PC-9 (cell line): ENCODE results near the gene DISC1. TPM values are rescaled to one million over a fixed set of nuclear protein-coding genes. Genes with fewer than 3 reads are reported as not detected.

Source experiments
- BruUV-seq: library from RNA; stranded (reverse); fragments of 400-500 nt; replicated peaks from 2 replicates; lab custom pipeline; 2021; lab: Mats Ljungman, UMichigan
- CTCF ChIA-PET: fragments of 300-600 bp; sonication (Branson Sonifier 250); formaldehyde crosslinking; loops from one replicate; lab custom pipeline; 2022; ENCODE audit warnings: antibody characterized with exemption; lab: Charles Lee
- POLR2A ChIA-PET: fragments of 300-600 bp; sonication (Branson Sonifier 250); formaldehyde crosslinking; loops from one replicate; lab custom pipeline; 2022; ENCODE audit warnings: antibody characterized with exemption; ENCODE audit not compliant: unreplicated experiment; lab: Charles Lee
- DNase-seq, 2 experiments: peaks; one replicate each; pipeline versions ENCODE4 v3.0.0 to v3.0.0-alpha.2; 2015 to 2022; ENCODE audit warnings: mixed read lengths in 1 of 2
- H2AFZ ChIP-seq: fragments of 200-600 bp; sonication (generic); 2 replicates; pipeline ENCODE4 v1.8.1; 2017; ENCODE audit warnings: antibody characterized with exemption
- H3F3A ChIP-seq: fragments of 200-600 bp; sonication (generic); 2 replicates; pipeline ENCODE4 v1.8.1; 2017; ENCODE audit warnings: antibody characterized with exemption, mild to moderate bottlenecking, low read depth; ENCODE audit not compliant: insufficient read depth
- H3K27ac ChIP-seq: fragments of 200-600 bp; sonication (generic); 2 replicates; pipeline ENCODE4 v1.6.1; 2016; ENCODE audit warnings: mixed run types
- H3K27me3 ChIP-seq: fragments of 200-600 bp; sonication (generic); 2 replicates; pipeline ENCODE4 v1.6.1; 2016; ENCODE audit warnings: low read depth, mixed run types; ENCODE audit not compliant: insufficient read depth
- H3K36me3 ChIP-seq: fragments of 200-600 bp; sonication (generic); 2 replicates; pipeline ENCODE4 v1.6.1; 2016; ENCODE audit warnings: low read depth, mixed run types
- H3K4me1 ChIP-seq: fragments of 200-600 bp; sonication (generic); replicated peaks from 2 replicates; pipeline ENCODE4 v1.6.1; 2016; ENCODE audit warnings: mixed run types; ENCODE audit not compliant: insufficient read depth
- H3K4me2 ChIP-seq: fragments of 200-600 bp; sonication (generic); 2 replicates; pipeline ENCODE4 v1.6.1; 2017; ENCODE audit warnings: mixed run types
- H3K4me3 ChIP-seq: fragments of 200-600 bp; sonication (generic); 2 replicates; pipeline ENCODE4 v1.6.1; 2016; ENCODE audit warnings: mixed run types
- H3K79me2 ChIP-seq: fragments of 200-600 bp; sonication (generic); 2 replicates; pipeline ENCODE4 v1.6.1; 2017; ENCODE audit warnings: low read depth, mixed run types
- H3K9me2 ChIP-seq: fragments of 200-600 bp; sonication (generic); 2 replicates; pipeline ENCODE4 v1.8.1; 2017; ENCODE audit warnings: mild to moderate bottlenecking; ENCODE audit not compliant: insufficient read depth
- H3K9me3 ChIP-seq: fragments of 200-600 bp; sonication (generic); 2 replicates; pipeline ENCODE4 v1.8.1; 2016; ENCODE audit warnings: low read depth; ENCODE audit not compliant: insufficient read depth
- H4K20me1 ChIP-seq: fragments of 200-600 bp; sonication (generic); 2 replicates; pipeline ENCODE4 v1.8.1; 2017; ENCODE audit not compliant: insufficient read depth
- CTCF ChIP-seq: fragments of 200-600 bp; sonication (generic); conservative IDR thresholded peaks from 2 replicates; pipeline ENCODE4 v1.6.1; 2017; ENCODE audit warnings: mixed run types, antibody characterized with exemption, mild to moderate bottlenecking, moderate library complexity
- EZH2 ChIP-seq: fragments of 200-600 bp; sonication (generic); IDR thresholded peaks from 2 replicates; pipeline ENCODE4 v1.8.0; 2017; ENCODE audit warnings: antibody characterized with exemption, low read depth
- intact Hi-C: fragments of 100-400 bp; cut with micrococcal nuclease; formaldehyde crosslinking; loops from one replicate; pipeline ENCODE4 v1.10.0; 2022; ENCODE audit not compliant: unreplicated experiment
- total RNA-seq: library from RNA; stranded (reverse); gene quantifications from 2 replicates; pipeline ENCODE4 v1.2.3, GENCODE V29; 2021

Gene DISC1
- total RNA-seq, 1 experiment from 2014 or later = 7.4 TPM

GRCh38 chr1:231810415-231810814, 183.8 kb downstream of the DISC1 start:
- TF ChIP-seq CTCF (no peak), EZH2 (no peak)
- intact Hi-C loops = no loop called here

GRCh38 chr1:231814021-231814420, 187.4 kb downstream of the DISC1 start:
- Histone ChIP-seq H3K4me1 (no peaks in the 10 kb centered on the region), H3K4me2 (no peak overlapping the region), H3K27ac (no peak overlapping the region), H3F3A (no peaks in the 10 kb centered on the region), H3K27me3 (no peaks in the 10 kb centered on the region), H3K9me2 (peaks cover 3% of the 10 kb centered on the region; the same call in 1 of the 2 replicates), H3K79me2 (no peaks in the 10 kb centered on the region), H2AFZ (no peak overlapping the region), H3K9me3 (no peaks in the 10 kb centered on the region), H3K4me3 (no peak overlapping the region), H4K20me1 (no peaks in the 10 kb centered on the region), H3K36me3 (no peaks in the 10 kb centered on the region; the same call in 1 of the 2 replicates)
- TF ChIP-seq EZH2 (no peak), CTCF (no peak)
- ChIA-PET CTCF (no interaction called here), POLR2A (no interaction called here)
- intact Hi-C loops = no loop called here
- no peak for DNase-seq
- no TSS peak for BruUV-seq

More at GRCh38 chr1:231810415-231810814, 183.8 kb downstream of the DISC1 start:
- ChIA-PET CTCF (no interaction called here), POLR2A (no interaction called here)
- Histone ChIP-seq H3K27me3 (no peaks in the 10 kb centered on the region), H3K36me3 (no peaks in the 10 kb centered on the region; the same call in 1 of the 2 replicates), H4K20me1 (no peaks in the 10 kb centered on the region), H2AFZ (no peak overlapping the region), H3K9me3 (no peaks in the 10 kb centered on the region), H3F3A (no peaks in the 10 kb centered on the region), H3K4me1 (no peaks in the 10 kb centered on the region), H3K79me2 (no peaks in the 10 kb centered on the region), H3K4me3 (no peak overlapping the region), H3K9me2 (no peaks in the 10 kb centered on the region), H3K27ac (no peak overlapping the region), H3K4me2 (no peak overlapping the region)
- no TSS peak for BruUV-seq
- no peak for DNase-seq

GRCh38 chr1:231814521-231814920, 187.9 kb downstream of the DISC1 start:
- CTCF ChIA-PET = no interaction called here

More at GRCh38 chr1:231814521-231814920, 187.9 kb downstream of the DISC1 start:
- Histone ChIP-seq H4K20me1 (no peaks in the 10 kb centered on the region), H3K36me3 (no peaks in the 10 kb centered on the region; the same call in 1 of the 2 replicates), H3K4me3 (no peak overlapping the region), H3K9me3 (no peaks in the 10 kb centered on the region), H3K9me2 (peaks cover 3% of the 10 kb centered on the region; the same call in 1 of the 2 replicates), H3K27me3 (no peaks in the 10 kb centered on the region), H2AFZ (no peak overlapping the region), H3K79me2 (no peaks in the 10 kb centered on the region), H3K4me2 (no peak overlapping the region), H3K27ac (no peak overlapping the region), H3K4me1 (no peaks in the 10 kb centered on the region), H3F3A (no peaks in the 10 kb centered on the region)
- no TSS peak for BruUV-seq
- intact Hi-C loops = no loop called here
- DNase-seq = no peak
- POLR2A ChIA-PET = no interaction called here
- no peak for TF ChIP-seq EZH2
- no peak for TF ChIP-seq CTCF
